G401 (cell line): ENCODE data around the gene DNAJC22. TPM values are rescaled to one million over a fixed set of nuclear protein-coding genes. Genes with fewer than 3 reads are reported as not detected.

ENCODE experiments used
- DNase-seq: peaks from one replicate; pipeline ENCODE4 v3.0.0-alpha.2; 2015; ENCODE audit warnings: low spot score
- in situ Hi-C: cut with HindIII; loops from 2 replicates; pipeline ENCODE4 v1.10.0; 2016; ENCODE audit warnings: low sequenced_read_pairs, mixed read lengths
- total RNA-seq: library from RNA; depleted of rRNA; stranded (reverse); fragments of >200 nt; shearing (Covaris generic); gene quantifications from 2 replicates; pipeline ENCODE4 v1.2.3, GENCODE V29; 2014

Gene DNAJC22
- total RNA-seq, 1 experiment from 2014 or later, result 3.2 TPM

- in situ Hi-C loops, result no loop called here
- DNase-seq, result peak; percentile 77
Observed at GRCh38 chr12:49342066-49342913, 4.4 kb upstream of the DNAJC22 start.

DNA sequence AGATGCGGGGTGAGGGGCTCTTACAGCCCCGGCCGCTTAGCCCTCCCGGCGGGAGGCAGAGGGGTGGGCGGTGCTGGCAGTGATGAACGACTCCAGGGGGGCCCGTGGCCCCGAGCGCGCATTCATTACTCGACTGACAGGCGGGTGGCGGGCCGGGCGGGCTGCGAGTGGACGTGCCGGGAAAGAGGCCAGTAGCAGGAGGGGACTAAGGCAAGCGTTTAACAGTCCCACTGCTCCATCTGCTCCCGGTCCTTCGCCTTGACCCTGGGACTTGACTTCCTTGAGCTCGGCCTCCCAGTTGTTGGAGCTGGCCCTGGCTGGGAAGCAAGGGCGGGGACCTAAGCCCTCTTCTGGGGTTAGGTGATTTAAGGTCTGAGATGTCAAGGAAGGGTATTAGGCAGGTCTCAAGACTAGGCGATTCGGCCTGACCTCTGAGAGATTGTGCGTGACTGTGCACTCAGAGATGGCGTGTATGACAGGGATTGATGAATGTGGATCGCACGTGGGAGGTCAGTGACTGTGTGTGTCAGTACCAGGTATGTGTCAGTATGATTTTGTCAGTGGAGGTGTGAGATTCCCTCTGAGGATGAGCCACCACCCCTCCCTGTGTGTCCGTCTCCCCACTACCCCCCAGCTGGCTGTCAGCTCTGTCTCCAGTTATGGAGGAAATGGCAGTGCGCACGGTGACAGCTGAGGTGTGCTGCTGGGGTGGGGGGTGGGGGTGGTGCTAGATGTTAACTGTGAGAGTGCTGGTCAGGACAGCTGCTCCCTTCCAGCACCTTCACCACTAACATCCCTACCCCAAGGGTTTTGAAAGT is 3.6 kb upstream of the DNAJC22 start:
- DNase-seq, result peak; percentile 37
- in situ Hi-C loops, result no loop called here

DNA sequence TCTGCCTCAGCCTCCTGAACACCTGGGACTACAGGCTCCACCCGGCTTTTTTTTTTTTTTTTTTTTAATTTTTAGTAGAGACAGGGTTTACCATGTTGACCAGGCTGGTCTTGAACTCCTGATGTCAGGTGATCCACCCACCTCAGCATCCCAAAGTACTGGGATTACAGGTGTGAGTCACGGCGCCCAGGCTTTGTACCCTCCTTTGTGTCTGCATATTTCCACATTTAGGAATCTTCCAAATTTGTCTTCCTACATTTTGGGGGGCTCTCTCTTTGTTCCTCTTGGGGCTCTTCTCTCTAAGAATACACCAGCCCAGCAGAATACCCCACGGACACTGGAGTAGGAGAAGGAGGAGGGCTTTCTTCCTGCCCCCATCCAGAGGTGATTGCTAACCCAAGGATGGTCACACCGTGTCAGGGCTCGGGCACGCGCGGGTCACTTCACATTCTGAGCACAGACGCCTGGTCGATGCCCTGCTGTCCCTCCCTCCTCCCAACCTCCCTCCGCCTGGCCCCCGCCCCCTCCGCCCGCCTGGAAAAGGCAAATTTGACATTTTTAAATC is 2.1 kb upstream of the DNAJC22 start:
- DNase-seq, result no peak
- in situ Hi-C loops, result no loop called here

DNA sequence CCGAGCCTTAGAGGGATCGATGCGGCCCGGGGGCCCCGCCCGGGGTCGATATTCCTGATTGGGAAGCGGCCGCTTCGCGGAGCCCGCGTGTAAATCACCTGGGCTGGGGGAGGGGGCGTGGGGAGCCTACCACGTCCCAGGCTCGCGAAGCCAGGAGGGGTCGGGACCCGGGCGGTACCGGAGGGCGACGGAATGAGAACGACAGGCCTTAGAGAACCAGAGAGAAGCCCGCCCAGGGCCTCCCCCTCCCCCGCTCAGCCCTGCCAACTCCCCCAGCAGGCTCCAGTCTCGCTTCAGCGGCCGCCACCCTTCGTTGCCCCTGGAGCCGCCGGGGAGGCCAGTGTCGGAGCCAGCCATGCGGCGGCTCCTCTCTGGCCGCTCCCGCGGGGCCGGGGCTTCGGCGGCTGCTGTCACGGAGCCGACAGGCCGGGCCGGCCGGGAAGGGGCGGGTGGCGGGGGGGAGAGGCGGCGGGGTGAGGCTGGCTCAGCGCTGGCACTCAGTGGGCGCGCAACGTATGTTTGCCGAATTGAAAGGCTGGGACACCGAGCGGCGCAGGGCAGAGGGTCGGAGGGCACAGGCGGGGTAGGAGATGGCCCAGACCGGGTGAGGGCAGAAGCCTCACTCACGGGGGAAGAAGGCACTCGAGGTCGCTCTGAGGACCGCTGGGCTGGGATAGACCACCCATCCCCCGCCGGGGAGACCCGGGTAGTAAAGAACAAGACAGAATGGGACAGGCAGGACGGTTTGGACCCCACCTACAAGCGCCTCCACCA is 1.4 kb upstream of the DNAJC22 start:
- in situ Hi-C loops, result no loop called here
- no peak for DNase-seq

GRCh38 chr12:49345825-49346658 is 646 bp upstream of the DNAJC22 start:
- in situ Hi-C loops, result no loop called here
- no peak for DNase-seq

- in situ Hi-C loops, result no loop called here
- DNase-seq, result peak; percentile 66
Observed at GRCh38 chr12:49347311-49348193, 864 bp downstream of the DNAJC22 start.

GRCh38 chr12:49348781-49349180 is 2.1 kb downstream of the DNAJC22 start:
- in situ Hi-C loops, result no loop called here
- no peak for DNase-seq

DNA sequence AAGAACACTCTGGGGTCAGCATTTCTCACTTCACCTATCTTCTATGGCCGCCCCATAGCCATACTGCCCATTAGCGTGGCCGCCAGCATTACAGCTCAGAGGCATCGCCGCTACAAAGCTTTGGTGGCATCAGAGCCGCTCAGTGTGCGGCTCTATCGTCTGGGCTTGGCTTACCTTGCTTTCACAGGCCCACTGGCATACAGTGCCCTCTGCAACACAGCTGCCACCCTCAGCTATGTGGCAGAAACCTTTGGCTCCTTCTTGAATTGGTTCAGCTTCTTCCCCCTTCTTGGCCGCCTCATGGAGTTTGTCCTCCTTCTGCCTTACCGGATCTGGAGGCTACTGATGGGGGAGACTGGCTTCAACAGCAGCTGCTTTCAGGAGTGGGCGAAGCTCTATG is 2.6 kb downstream of the DNAJC22 start:
- in situ Hi-C loops, result no loop called here

GRCh38 chr12:49352351-49352750 is 5.7 kb downstream of the DNAJC22 start:
- in situ Hi-C loops, result loop anchor here (25.0 kb wide), 1 partner anchor 160 kb away; no protein-coding TSS in a partner anchor
- no peak for DNase-seq

More for the DNA sequence above, 2.6 kb downstream of the DNAJC22 start:
- no peak for DNase-seq

DNA sequence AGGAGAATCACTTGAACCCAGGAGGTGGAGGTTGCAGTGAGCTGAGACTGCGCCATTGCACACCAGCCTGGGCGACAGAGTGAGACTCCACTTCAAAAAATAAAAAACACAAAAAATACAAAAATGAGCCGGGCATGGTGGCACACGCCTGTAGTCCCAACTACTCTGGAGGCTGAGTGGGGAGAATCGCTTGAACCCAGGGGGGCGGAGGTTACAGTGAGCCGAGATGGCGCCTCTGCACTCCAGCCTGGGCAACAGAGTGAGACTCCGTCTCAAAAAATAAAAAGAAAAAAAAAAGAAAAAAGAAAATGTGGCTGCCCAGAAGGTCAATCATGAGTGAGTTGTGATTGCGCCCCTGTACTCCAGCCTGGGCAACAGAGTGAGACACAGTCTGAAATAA is 9.2 kb downstream of the DNAJC22 start:
- in situ Hi-C loops, result loop anchor here (25.0 kb wide), 1 partner anchor 156 kb away; no protein-coding TSS in a partner anchor
- DNase-seq, result no peak

GRCh38 chr12:49357103-49357678 is 10.5 kb downstream of the DNAJC22 start:
- no peak for DNase-seq
- in situ Hi-C loops, result loop anchor here (25.0 kb wide), 1 partner anchor 155 kb away; no protein-coding TSS in a partner anchor

GRCh38 chr12:49358483-49359141 is 11.9 kb downstream of the DNAJC22 start:
- DNase-seq, result peak; percentile 79
- in situ Hi-C loops, result loop anchor here (25.0 kb wide), 1 partner anchor 154 kb away; no protein-coding TSS in a partner anchor

GRCh38 chr12:49359671-49360070 is 13.0 kb downstream of the DNAJC22 start:
- in situ Hi-C loops, result loop anchor here (25.0 kb wide), 1 partner anchor 153 kb away; no protein-coding TSS in a partner anchor
- DNase-seq, result no peak

GRCh38 chr12:49362077-49362476 is 15.4 kb downstream of the DNAJC22 start:
- in situ Hi-C loops, result loop anchor here (25.0 kb wide), 1 partner anchor 150 kb away; no protein-coding TSS in a partner anchor

GRCh38 chr12:49364989-49365388 is 18.3 kb downstream of the DNAJC22 start:
- in situ Hi-C loops, result loop anchor here (25.0 kb wide), 1 partner anchor 147 kb away; no protein-coding TSS in a partner anchor
- DNase-seq, result no peak

More at GRCh38 chr12:49362077-49362476, 15.4 kb downstream of the DNAJC22 start:
- DNase-seq, result no peak

DNA sequence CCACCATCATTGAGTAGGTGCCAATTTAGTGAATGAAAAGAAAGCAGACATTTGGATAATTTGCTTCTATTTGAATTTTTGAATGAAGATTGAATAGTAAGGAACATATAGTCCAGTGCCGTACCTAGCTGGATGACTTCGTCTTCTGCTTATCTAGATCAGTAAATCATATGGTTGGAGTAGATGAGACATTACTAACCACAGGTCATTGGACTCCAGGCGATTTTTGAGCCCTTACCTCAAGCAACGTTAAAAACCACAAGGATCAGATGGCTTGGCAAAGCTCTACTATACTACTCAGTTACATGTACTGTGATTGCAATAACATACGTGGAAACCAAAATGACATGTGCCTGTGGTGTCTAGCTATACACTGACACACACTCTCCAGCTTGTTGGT is 18.9 kb downstream of the DNAJC22 start:
- in situ Hi-C loops, result loop anchor here (25.0 kb wide), 1 partner anchor 147 kb away; no protein-coding TSS in a partner anchor
- DNase-seq, result no peak
